DMS 273 treated with DMSO at 0.1 percent for 48 hours (cell line): ENCODE data around the gene TRPV6.

Experiments
- DNase-seq: peaks from one replicate; lab custom pipeline; 2025; lab: John Stamatoyannopoulos, UW

TRPV6 gene

GRCh38 chr7:142908290-142908689, 22.7 kb upstream of the TRPV6 start:
- no peak for DNase-seq

DNA sequence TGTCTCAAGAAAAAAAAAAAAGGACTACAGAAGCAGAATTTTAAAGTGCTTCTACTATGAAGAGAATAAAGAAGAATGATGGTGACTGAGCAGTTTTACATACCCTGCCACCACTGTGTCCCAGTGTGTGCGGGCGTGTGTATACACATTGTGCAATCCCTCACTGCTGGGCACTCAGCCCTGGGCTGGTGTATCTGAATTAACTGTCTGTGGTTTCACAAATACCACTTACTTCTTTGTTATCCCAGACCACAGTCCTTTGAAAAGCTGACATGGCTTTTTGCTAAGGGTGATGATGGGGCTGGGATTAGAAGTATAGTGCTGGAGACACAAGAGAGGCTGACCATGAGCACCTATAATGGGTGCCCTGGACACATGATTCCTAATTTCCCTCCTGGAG, 21.1 kb upstream of the TRPV6 start:
- no peak for DNase-seq

DNA sequence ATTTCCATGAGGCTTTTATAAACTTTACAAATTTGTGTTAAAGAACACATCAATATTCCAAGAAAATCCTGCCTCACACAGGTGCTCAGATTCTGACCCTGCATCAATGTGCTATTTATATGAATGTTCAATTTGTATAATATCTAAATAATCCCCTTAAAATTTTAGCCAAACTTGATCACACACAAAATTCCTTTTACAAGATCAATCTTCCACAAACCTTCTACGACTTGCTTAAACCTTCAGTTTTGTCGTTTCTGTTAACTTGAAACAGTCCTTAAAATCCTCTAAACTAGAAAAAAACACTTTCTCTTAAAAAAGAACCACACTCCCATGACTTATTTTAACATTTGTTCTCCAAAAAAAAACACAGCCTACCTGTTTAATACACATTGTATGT, 20.2 kb upstream of the TRPV6 start:
- DNase-seq = no peak

GRCh38 chr7:142904128-142904527, 18.6 kb upstream of the TRPV6 start:
- DNase-seq = no peak

GRCh38 chr7:142901426-142902259, 16.1 kb upstream of the TRPV6 start:
- no peak for DNase-seq

GRCh38 chr7:142899661-142900060, 14.1 kb upstream of the TRPV6 start:
- no peak for DNase-seq

- DNase-seq = no peak
Observed at GRCh38 chr7:142898377-142899170, 13.0 kb upstream of the TRPV6 start.

DNA sequence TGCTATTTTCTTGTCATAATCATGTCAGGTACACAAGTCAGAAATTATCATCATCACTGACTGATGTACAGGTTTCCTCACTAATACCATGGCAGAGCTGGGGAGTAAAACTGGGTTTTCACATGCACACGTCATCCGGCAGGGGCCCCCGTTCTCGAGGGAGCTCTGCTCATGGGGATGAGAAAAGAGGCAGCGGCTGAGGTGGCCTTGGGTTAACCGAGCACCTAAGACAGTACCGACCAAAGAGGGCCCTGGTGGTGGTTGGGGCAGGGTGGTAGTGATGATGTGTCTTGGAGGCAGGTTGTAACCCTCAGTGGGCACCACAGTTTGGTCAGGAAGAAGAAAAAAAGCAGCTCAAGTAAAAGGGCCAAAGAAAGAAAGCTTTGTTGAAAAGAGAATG, 12.1 kb upstream of the TRPV6 start:
- no peak for DNase-seq

- no peak for DNase-seq
Observed at GRCh38 chr7:142896741-142897379, 11.3 kb upstream of the TRPV6 start.

DNA sequence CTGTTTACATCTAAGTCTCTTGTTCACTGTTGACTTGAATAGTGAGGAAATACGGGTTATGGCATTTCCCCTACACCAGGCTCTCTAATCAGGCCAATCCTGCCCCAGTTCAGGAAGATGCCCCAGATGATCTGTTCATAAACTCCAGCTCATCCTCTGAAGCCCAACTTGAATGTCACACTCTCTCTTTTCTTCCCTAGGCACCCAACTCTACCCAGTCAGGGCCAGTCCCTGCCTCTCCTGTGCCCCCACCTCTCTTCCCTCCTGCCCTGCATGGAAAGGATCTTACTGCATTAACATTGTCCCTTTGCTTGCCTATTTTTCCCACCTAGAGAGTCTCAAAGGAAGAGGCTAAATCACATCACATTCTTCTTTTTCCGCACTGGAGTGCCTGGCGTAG, 10.6 kb upstream of the TRPV6 start:
- DNase-seq = no peak

DNA sequence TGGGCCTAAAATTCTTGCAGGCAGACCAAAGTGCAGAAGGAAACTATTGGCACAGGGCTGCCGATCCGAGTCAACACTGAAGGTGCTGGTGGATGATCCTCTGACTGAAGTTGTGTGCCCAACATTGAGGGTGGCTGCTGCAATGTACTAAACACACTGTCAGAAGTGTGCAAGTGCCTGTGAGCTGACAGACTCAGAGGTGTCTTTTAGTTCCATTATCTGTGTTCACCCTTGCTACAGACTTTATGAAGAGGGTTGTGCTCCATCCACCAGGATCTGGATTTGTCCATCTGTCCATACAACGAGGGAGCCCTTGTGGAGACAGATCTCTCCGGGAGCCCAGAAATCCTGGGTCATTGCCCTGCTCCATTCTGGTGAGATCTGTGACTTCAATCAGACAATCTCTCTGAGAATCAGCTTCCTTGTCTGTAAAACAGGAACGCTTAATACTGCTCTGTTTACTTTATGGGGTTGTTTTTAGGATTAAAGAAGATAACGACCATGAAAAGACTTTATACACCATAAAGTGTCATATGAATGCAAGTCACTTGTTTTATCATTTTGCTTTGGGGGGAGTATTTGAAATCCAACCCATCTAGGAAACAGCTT, 9.5 kb upstream of the TRPV6 start:
- no peak for DNase-seq

GRCh38 chr7:142894112-142894984, 8.8 kb upstream of the TRPV6 start:
- no peak for DNase-seq

DNA sequence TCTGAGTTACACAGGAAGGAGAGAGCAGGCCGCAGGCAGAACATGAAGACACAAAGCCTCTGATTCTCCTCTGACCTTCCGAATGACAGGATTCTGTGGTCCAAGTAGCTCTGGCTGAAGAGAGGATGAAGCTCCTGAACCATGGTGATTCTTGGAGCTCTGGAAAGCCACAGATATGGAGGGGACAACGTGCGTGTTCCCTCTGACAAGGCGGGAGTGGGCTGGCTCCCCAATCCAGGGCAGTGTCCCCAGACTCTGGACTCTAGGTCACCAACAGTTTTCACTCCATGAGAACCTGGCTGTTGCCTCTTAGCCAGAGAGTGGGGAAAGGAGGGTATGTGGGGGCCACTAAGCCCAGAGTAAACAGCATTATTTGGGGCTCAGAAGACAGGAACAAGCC, 7.4 kb upstream of the TRPV6 start:
- no peak for DNase-seq

GRCh38 chr7:142891490-142892082, 6.0 kb upstream of the TRPV6 start:
- no peak for DNase-seq

DNA sequence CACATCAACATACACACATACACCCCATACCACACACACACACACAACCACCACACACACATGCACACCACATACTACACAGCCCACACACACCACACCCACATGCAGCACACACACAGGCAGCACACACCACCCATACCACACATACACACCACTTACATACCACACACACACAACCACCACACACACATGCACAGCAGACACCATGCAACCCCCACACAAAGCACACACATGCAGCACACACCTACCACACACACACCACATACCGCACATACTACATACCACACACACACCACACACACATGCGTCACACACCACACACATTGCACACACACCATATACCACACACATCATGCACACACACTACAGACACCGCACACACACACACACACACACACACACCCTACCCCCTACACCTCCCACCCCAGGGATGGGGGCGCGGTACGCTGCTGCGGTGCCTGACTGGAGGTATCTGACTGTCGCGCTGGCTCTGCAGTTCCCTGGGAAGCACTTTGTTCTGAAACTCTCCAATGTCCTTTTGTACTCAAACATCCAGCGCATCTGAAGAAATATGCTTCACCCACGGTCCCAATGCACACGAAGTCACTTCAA, 5.4 kb upstream of the TRPV6 start:
- no peak for DNase-seq

DNA sequence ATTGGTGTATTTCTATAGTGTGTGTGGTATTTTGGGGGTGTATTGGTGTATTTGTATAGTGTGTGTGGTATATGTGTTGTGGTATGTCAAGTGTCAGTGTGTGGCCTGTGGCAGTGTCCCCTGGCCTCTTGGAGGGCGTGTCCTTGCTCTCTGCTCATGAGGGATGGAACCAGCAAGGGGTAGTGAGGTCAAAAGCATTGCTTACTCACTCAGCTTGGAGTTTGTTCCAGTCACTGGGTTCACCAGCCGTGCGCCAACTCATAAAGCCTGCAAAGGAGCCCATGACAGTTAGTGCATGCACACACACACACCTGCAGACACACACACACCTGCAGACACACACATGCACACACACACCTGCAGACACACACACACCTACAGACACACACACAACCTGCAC, 4.3 kb upstream of the TRPV6 start:
- DNase-seq = no peak

GRCh38 chr7:142887282-142888015, 1.9 kb upstream of the TRPV6 start:
- no peak for DNase-seq

- DNase-seq = no peak
Observed at GRCh38 chr7:142886866-142887265, 1.3 kb upstream of the TRPV6 start.

- DNase-seq = no peak
Observed at GRCh38 chr7:142884286-142884640, 1.3 kb downstream of the TRPV6 start.
